ENCODE measurements around the gene IL1RAP.
"Not testable (repeated sequence)": the region's sequence is repeated elsewhere in the genome, so short reads cannot be mapped to it uniquely, and the experiment has no call there.

IL1RAP gene

GRCh38 chr3:190506271-190506670 lies 7.6 kb upstream of the IL1RAP start:
- DNase-seq (ENCODE audit: low spot score): no peak

- no peak for DNase-seq (ENCODE audit: low spot score)
These were observed 1.2 kb upstream of the IL1RAP start for GRCh38 chr3:190512666-190513065.

- DNase-seq (ENCODE audit: low spot score): peak; percentile 20
These were observed 698 bp downstream of the IL1RAP start for GRCh38 chr3:190514413-190515153.

- no peak for DNase-seq (ENCODE audit: low spot score)
These were observed 2.5 kb downstream of the IL1RAP start for GRCh38 chr3:190516416-190516815.

- no peak for DNase-seq (ENCODE audit: low spot score)
These were observed 3.8 kb downstream of the IL1RAP start for GRCh38 chr3:190517687-190518086.

GRCh38 chr3:190518531-190518930 lies 4.6 kb downstream of the IL1RAP start:
- DNase-seq (ENCODE audit: low spot score): not testable (repeated sequence)

GRCh38 chr3:190519886-190520285 lies 6.0 kb downstream of the IL1RAP start:
- no peak for DNase-seq (ENCODE audit: low spot score)

GRCh38 chr3:190521998-190522397 lies 8.1 kb downstream of the IL1RAP start:
- no peak for DNase-seq (ENCODE audit: low spot score)

GRCh38 chr3:190522621-190523222 lies 8.8 kb downstream of the IL1RAP start:
- DNase-seq (ENCODE audit: low spot score): no peak

- no peak for DNase-seq (ENCODE audit: low spot score)
These were observed 11.1 kb downstream of the IL1RAP start for GRCh38 chr3:190524942-190525341.

GRCh38 chr3:190525634-190526033 lies 11.7 kb downstream of the IL1RAP start:
- DNase-seq (ENCODE audit: low spot score): no peak

GRCh38 chr3:190526787-190527762 lies 13.2 kb downstream of the IL1RAP start:
- DNase-seq (ENCODE audit: low spot score): no peak

- DNase-seq (ENCODE audit: low spot score): no peak
These were observed 14.8 kb downstream of the IL1RAP start for GRCh38 chr3:190528706-190529105.

GRCh38 chr3:190531406-190531805 lies 17.5 kb downstream of the IL1RAP start:
- no peak for DNase-seq (ENCODE audit: low spot score)

- DNase-seq (ENCODE audit: low spot score): no peak
These were observed 18.9 kb downstream of the IL1RAP start for GRCh38 chr3:190532731-190533203.

- DNase-seq (ENCODE audit: low spot score): no peak
These were observed 19.8 kb downstream of the IL1RAP start for GRCh38 chr3:190533511-190534281.

GRCh38 chr3:190534386-190534785 lies 20.5 kb downstream of the IL1RAP start:
- DNase-seq (ENCODE audit: low spot score): no peak

GRCh38 chr3:190534986-190535385 lies 21.1 kb downstream of the IL1RAP start:
- DNase-seq (ENCODE audit: low spot score): no peak

GRCh38 chr3:190537146-190537545 lies 23.3 kb downstream of the IL1RAP start:
- DNase-seq (ENCODE audit: low spot score): no peak

- DNase-seq (ENCODE audit: low spot score): no peak
These were observed 24.4 kb downstream of the IL1RAP start for GRCh38 chr3:190538288-190538687.

GRCh38 chr3:190539526-190539925 lies 25.6 kb downstream of the IL1RAP start:
- DNase-seq (ENCODE audit: low spot score): no peak

- DNase-seq (ENCODE audit: low spot score): no peak
These were observed 27.1 kb downstream of the IL1RAP start for GRCh38 chr3:190541008-190541407.
